Esophagus squamous epithelium (tissue), 5 donors: Measurements from ENCODE around the gene SV2A. TPM values are rescaled to one million over a fixed set of nuclear protein-coding genes. Genes with fewer than 3 reads are reported as not detected.
A peak's percentile ranks its signal among the peaks of the same experiment; 100 is the strongest.

ENCODE experiments used
- DNase-seq: peaks from one replicate; lab custom pipeline; 2025; lab: John Stamatoyannopoulos, UW
- H3K27ac ChIP-seq, 4 donors: fragments of 200-600 bp; sonication (generic); one replicate each; pipeline ENCODE4 v1.5.1; 2016 to 2019; ENCODE audit warnings: mild to moderate bottlenecking in 1 of 4
- H3K27me3 ChIP-seq, 4 donors: fragments of 200-600 bp; sonication (generic); 1 replicate in 3 of 4; 2 replicates in 1 of 4; pipeline versions ENCODE4 v1.5.1 to v1.6.0; 2017 to 2021; ENCODE audit warnings: antibody characterized with exemption in 1 of 4
- H3K36me3 ChIP-seq, 3 donors: fragments of 200-600 bp; sonication (generic); one replicate each; pipeline ENCODE4 v1.5.1; 2016 to 2019
- H3K4me1 ChIP-seq, 3 donors: fragments of 200-600 bp; sonication (generic); one replicate each; pipeline ENCODE4 v1.5.1; 2017 to 2019
- H3K4me3 ChIP-seq, 4 donors: fragments of 200-600 bp; sonication (generic); 1 replicate in 3 of 4; 2 replicates in 1 of 4; pipeline ENCODE4 v1.5.1; 2016 to 2019; ENCODE audit warnings: mild to moderate bottlenecking in 2 of 4, moderate library complexity in 1 of 4
- H3K9me3 ChIP-seq, 3 donors: fragments of 200-600 bp; sonication (generic); one replicate each; pipeline ENCODE4 v1.5.1; 2016 to 2019
- POLR2A ChIP-seq, 4 donors: fragments of 450-650 bp; IDR thresholded peaks; one replicate each; pipeline ENCODE4 v1.6.1; 2017; ENCODE audit warnings: antibody characterized with exemption in 4 of 4, mild to moderate bottlenecking in 4 of 4, moderate library complexity in 3 of 4
- WGBS, 2 donors: methylation state at CpG; one replicate each; pipeline ENCODE4 v1.1.5; 2018; 5-methylcytosine and 5-hydroxymethylcytosine counted together
- intact Hi-C: fragments of 100-400 bp; cut with DNase I; formaldehyde crosslinking; loops from one replicate; pipeline ENCODE4 v1.15.0; 2022
- total RNA-seq, 4 donors: library from RNA; depleted of rRNA; stranded (reverse); fragments of >200 nt; gene quantifications; one replicate each; pipeline ENCODE4 v1.1.0, GENCODE V29; 2016
- TF ChIP-seq, protein P1 (sequence below), 6 experiments: fragments of 450-650 bp in 4 of 6; fragments of 200-600 bp in 2 of 6; sonication (generic) in 2 of 6; IDR thresholded peaks; one replicate each; pipeline ENCODE4 v1.5.1; 2016 to 2019; ENCODE audit warnings: antibody characterized with exemption in 6 of 6, mild to moderate bottlenecking in 4 of 6, moderate library complexity in 4 of 6
- donor health status: DM: yes; HTN: yes; CAD: no.

SV2A gene
- total RNA-seq, 4 donors from 2014 or later: 0.11 to 2.1 (median 1.1) TPM

DNA sequence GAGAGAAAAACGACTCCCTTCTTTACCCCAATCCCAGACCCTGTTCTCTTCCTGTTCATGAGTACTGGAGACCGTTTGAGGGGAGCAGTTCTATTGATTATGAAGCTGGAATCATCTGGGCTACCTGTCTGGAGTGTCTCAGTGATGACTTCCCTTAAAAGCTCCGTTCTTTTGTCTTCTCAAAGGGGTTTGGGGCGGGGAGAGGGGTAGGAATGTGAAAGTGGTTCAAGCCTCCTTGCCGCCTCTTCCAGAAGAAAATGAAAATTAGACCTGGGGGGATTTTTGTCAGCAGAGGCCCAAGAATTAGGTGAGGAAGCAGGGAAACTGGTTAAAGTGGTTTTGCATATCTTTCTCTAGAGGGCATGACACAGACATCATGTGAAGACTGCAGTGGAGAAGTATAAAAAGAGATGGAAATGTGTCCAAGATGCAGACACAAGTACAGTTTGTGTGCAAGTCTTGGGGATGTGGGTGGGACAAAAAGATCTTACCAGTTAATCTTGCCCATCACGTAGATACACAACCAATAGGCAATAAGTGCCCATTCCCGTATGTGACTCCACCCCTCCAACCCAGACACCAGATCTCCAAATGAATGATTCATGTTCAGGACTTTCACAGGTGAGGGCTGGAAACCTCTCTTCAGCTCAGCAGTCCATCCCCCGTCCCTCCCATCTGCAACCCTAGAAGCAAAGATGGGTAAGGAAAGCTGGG, 19.5 kb upstream of the SV2A start:
- peaks cover 4 to 74% (median 37%) of the 10 kb centered on the region in 3 donors for H3K4me1 ChIP-seq
- DNase-seq: no peak
- H3K36me3 ChIP-seq: peaks cover 0 to 22% (median 0%) of the 10 kb centered on the region in 3 donors
- no peaks in the 10 kb centered on the region for H3K9me3 ChIP-seq
- 16 to 22% methylated on average over 8 of the region's 8 CpGs for WGBS, 2 donors
- peak overlapping the region; percentile 77 to 90 (median 83) for H3K27ac ChIP-seq
- H3K27me3 ChIP-seq: no peaks in the 10 kb centered on the region
- TF ChIP-seq, protein P1, sequence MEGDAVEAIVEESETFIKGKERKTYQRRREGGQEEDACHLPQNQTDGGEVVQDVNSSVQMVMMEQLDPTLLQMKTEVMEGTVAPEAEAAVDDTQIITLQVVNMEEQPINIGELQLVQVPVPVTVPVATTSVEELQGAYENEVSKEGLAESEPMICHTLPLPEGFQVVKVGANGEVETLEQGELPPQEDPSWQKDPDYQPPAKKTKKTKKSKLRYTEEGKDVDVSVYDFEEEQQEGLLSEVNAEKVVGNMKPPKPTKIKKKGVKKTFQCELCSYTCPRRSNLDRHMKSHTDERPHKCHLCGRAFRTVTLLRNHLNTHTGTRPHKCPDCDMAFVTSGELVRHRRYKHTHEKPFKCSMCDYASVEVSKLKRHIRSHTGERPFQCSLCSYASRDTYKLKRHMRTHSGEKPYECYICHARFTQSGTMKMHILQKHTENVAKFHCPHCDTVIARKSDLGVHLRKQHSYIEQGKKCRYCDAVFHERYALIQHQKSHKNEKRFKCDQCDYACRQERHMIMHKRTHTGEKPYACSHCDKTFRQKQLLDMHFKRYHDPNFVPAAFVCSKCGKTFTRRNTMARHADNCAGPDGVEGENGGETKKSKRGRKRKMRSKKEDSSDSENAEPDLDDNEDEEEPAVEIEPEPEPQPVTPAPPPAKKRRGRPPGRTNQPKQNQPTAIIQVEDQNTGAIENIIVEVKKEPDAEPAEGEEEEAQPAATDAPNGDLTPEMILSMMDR (IDR thresholded peaks at IDR 0.05): no peak
- peak in 3 of 4 donors; percentile 21 to 77 (median 59) for TF ChIP-seq POLR2A (IDR thresholded peaks at IDR 0.05)
- intact Hi-C loops: no loop called here
- peak overlapping the region; percentile 35 to 74 (median 54) for H3K4me3 ChIP-seq

DNA sequence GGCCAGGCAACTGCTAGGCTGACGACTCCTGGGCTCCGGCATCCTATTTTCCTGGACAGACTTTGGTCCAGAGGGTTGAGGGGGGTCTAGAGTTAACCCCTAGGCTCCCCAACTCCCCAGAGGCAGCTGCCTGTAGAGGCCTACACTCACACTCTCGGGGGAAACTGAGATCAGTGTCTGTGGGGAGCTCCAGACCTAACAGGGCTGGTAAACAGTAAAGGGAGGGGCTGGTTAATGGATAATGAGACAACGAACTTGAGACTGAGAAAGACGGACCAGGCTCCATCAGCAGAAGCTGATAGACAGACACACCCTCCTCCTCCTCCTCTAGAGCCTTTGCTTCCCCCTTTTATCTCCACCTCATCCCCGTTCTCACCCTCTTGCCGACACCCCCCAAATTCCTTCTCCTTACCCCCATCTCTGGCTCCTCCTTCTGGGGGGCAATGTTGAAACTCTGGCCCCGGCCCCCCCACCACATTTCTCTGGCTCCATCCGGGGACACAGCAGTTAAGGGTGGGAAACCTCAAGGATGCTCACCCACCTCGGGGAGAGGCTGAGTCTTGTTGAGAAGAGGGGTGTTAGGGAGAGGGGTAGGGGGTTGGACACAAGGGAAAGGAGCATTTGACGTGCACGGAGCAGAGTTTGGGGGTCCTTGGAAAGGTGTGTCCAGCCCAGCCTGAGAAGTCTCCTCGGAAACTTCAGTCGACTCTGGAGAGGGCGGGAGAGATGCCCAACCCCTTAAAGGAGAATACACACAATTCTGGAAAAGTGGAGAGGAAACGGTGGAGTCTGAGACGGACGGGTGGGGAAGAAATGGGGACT, 18.7 kb upstream of the SV2A start, which contains the start of gene MTMR11:
MTMR11 (minus strand) TSS at position 710 of the 822 bp plus-strand sequence; CDS start at position 478, 232 bp downstream.
- Histone ChIP-seq H3K4me1 (peaks cover 4 to 66% (median 34%) of the 10 kb centered on the region in 3 donors), H3K36me3 (peaks cover 0 to 29% (median 0%) of the 10 kb centered on the region in 3 donors), H3K4me3 (peak within 1 kb of the TSS; percentile 35 to 74 (median 54)), H3K27me3 (no peaks in the 10 kb centered on the region), H3K9me3 (no peaks in the 10 kb centered on the region), H3K27ac (peak within 1 kb of the TSS; percentile 77 to 90 (median 83))
- 14 to 26% methylated on average over 15 to 17 of the region's 18 CpGs for WGBS, 2 donors
- TF ChIP-seq, protein P1 (IDR thresholded peaks at IDR 0.05): no peak
- DNase-seq: no peak
- intact Hi-C loops: no loop called here

DNA sequence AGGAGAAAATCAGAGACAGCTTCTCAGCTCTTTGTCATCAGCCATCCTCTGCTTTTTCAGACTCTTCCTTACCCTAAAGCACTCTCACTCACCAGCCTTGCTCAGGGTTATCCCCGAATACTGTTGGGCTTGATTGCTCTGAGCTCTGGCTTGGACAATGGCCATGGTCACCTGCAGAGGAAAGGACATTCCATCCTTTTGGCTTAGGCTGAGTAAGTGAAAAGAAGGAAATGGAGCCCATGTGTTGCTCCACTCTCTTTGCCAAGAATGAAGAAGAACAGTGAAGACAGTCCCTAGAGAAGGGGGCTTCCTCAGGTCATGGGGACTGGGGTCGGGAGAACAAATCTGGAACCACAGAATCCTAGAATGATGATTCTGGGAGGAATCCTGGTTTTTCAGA, 16.7 kb upstream of the SV2A start:
- no peaks in the 10 kb centered on the region for H3K27me3 ChIP-seq
- WGBS, 2 donors: 71 to 78% methylated on average over 1 of the region's 2 CpGs
- H3K4me1 ChIP-seq: peaks cover 4 to 46% (median 29%) of the 10 kb centered on the region in 3 donors
- H3K4me3 ChIP-seq: no peak overlapping the region
- peaks cover 0 to 50% (median 0%) of the 10 kb centered on the region in 3 donors for H3K36me3 ChIP-seq
- H3K27ac ChIP-seq: no peak overlapping the region
- intact Hi-C loops: no loop called here
- no peak for DNase-seq
- TF ChIP-seq POLR2A (IDR thresholded peaks at IDR 0.05): no peak
- TF ChIP-seq, protein P1 (IDR thresholded peaks at IDR 0.05): no peak
- H3K9me3 ChIP-seq: no peaks in the 10 kb centered on the region

DNA sequence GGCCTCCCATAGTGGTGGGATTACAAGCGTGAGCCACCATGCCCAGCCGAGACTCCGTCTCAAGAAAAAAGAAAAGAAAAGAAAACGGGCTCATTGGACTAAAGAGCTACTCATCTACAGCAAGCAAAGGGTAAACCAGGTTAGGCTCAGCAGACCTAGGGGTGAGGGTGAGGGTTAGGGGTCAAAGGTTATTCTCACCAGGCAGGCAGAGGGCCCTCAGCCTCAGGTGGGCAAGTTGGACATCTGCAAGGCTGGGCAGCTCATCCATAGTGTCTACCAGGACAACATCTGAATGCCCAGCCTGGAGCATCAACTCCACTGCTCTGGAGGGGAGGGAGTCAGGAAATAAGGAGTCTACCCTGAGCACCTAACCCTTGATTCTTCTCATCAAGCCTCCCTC, 15.6 kb upstream of the SV2A start:
- peaks cover 4 to 43% (median 29%) of the 10 kb centered on the region in 3 donors for H3K4me1 ChIP-seq
- no peaks in the 10 kb centered on the region for H3K9me3 ChIP-seq
- no peak overlapping the region for H3K27ac ChIP-seq
- H3K4me3 ChIP-seq: no peak overlapping the region
- intact Hi-C loops: no loop called here
- peaks cover 0 to 50% (median 0%) of the 10 kb centered on the region in 3 donors for H3K36me3 ChIP-seq
- DNase-seq: no peak
- TF ChIP-seq POLR2A (IDR thresholded peaks at IDR 0.05): no peak
- TF ChIP-seq, protein P1 (IDR thresholded peaks at IDR 0.05): no peak
- no peaks in the 10 kb centered on the region for H3K27me3 ChIP-seq
- 100% methylated on average over 4 of the region's 4 CpGs; no CpG with 5 or more reads in 1 of the 2 donors for WGBS, 2 donors
